ENCODE results near the gene GET4. TPM values are rescaled to one million over a fixed set of nuclear protein-coding genes. Genes with fewer than 3 reads are reported as not detected.

The GET4 gene
- total and polyA plus RNA-seq, 2 of the 4 experiments (the other 2 are of a cell fraction) = 11.3 to 30.9 TPM

- Histone ChIP-seq H3K27ac (ENCODE audit: insufficient read depth, low read length) (no peak overlapping the region), H3K4me2 (ENCODE audit: low read depth, low read length) (no peak overlapping the region), H3K4me3 (ENCODE audit: insufficient read depth, low read depth, low read length) (no peak overlapping the region), H3K23ac (ENCODE audit: low read depth, low read length) (no peak overlapping the region), H3K27me3 (ENCODE audit: control insufficient read depth, insufficient read depth, low read length) (no peaks in the 10 kb centered on the region), H3K9me1 (ENCODE audit: insufficient read depth, low read length) (peaks cover 21% of the 10 kb centered on the region), H3K79me1 (ENCODE audit: low read depth in 1 of 2, low read length in 2 of 2) (peaks cover 28 to 84% of the 10 kb centered on the region in 2 experiments), H4K91ac (ENCODE audit: insufficient read depth, low read depth, low read length) (no peak overlapping the region), H2BK5ac (ENCODE audit: low read depth, low read length, poor library complexity, severe bottlenecking) (no peak overlapping the region), H3K4me1 (ENCODE audit: control insufficient read depth, insufficient read depth, low read length) (peaks cover 22% of the 10 kb centered on the region), H3K9me3 (ENCODE audit: control insufficient read depth, insufficient read depth, low read length) (no peaks in the 10 kb centered on the region), H2AFZ (replicated peaks; ENCODE audit: low read length, poor library complexity) (no peak overlapping the region), H3K36me3 (ENCODE audit: control insufficient read depth, insufficient read depth, low read length) (peaks cover 10% of the 10 kb centered on the region), H4K5ac (ENCODE audit: low read depth, low read length) (no peak overlapping the region), H4K20me1 (ENCODE audit: insufficient read depth, low read length) (peaks cover 62% of the 10 kb centered on the region), H2BK120ac (ENCODE audit: low read depth, low read length) (no peak overlapping the region), H3K9ac (ENCODE audit: low read depth, low read length) (no peak overlapping the region), H2BK20ac (ENCODE audit: low read depth, low read length) (no peak overlapping the region), H4K8ac (ENCODE audit: low read depth in 2 of 2, low read length in 2 of 2) (no peak overlapping the region; a peak in 1 of 4 replicates), H3K56ac (ENCODE audit: extremely low read depth, insufficient read depth, low read length) (no peak overlapping the region), H3K4ac (ENCODE audit: low read depth, low read length) (no peak overlapping the region), H2AK5ac (ENCODE audit: low read depth, low read length) (peak overlapping the region; percentile 31; the same call in 1 of the 2 replicates), H3K14ac (replicated peaks; ENCODE audit: low read depth, low read length) (peak overlapping the region; percentile 3), H2AK9ac (replicated peaks; ENCODE audit: low read depth, low read length, poor library complexity) (no peak overlapping the region), H3K18ac (ENCODE audit: low read depth, low read length) (no peak overlapping the region), H2BK15ac (ENCODE audit: low read depth, low read length) (peak overlapping the region; percentile 18; the same call in 1 of the 3 replicates)
- dilution Hi-C loops (cut with HindIII; ENCODE audit: low sequenced_read_pairs, unreplicated experiment) = no loop called here
- ChIA-PET POLR2A (ENCODE audit: unreplicated experiment) (no interaction called here), CTCF (interaction anchor here (1.1 kb wide), 1 partner anchor 9 kb away, joined by 3 read pairs; no protein-coding TSS in a partner anchor)
- in situ Hi-C loops (cut with MboI; ENCODE audit: low sequenced_read_pairs) = no loop called here
- DNase-seq = peak; percentile 30
- intact Hi-C loops (cut with micrococcal nuclease) = no loop called here
- no peak for ATAC-seq (ENCODE audit: low read depth)
- TF ChIP-seq NFE2L2 (IDR thresholded peaks at IDR 0.05; ENCODE audit: low read depth, low read length) (no peak), ELK1 (IDR thresholded peaks at IDR 0.05; ENCODE audit: borderline replicate concordance, low read depth, low read length) (no peak)
- WGBS, 2 experiments (ENCODE audit: extremely low coverage in 2 of 2, insufficient read length in 1 of 2) = no CpG with 5 or more reads among the region's 8 CpGs
- no TSS peak for BruUV-seq (replicated peaks)
Observed at GRCh38 chr7:833601-834258, 42.6 kb upstream of the GET4 start.

Measured in IMR-90 (cell line).